Measurements from ENCODE around the gene SCCPDH.

Gene SCCPDH

DNA sequence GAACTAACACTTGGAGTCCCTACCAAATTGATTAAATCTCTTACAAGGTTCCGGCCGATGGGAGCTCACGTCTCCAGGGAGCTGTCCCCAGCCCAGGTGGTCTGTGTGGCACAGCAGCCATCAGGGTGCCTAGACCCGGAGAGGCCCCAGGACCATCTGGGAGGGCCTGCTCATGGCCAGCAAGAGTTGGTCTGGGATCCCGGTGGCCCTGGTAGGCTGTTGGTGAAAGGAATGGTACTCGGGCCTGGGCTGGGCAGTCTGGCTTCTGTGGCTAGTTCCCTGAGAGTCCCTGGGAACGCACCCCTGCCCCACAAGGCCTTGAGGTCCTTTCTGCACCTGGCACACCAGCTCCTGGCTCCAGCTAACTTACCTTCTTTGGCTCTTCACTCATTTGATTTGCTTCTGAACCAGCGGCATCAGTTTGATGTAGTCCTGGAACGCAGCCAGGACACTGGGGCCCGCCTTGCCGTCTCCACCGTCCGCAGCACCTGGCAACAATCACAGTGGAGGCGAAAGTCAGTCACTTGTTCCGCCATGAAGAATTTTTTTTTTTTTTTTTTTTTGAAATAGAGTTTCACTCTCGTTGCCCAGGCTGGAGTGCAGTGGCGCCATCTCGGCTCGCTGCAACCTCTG lies 62.5 kb downstream of the SCCPDH start:
- no peak for DNase-seq

DNA sequence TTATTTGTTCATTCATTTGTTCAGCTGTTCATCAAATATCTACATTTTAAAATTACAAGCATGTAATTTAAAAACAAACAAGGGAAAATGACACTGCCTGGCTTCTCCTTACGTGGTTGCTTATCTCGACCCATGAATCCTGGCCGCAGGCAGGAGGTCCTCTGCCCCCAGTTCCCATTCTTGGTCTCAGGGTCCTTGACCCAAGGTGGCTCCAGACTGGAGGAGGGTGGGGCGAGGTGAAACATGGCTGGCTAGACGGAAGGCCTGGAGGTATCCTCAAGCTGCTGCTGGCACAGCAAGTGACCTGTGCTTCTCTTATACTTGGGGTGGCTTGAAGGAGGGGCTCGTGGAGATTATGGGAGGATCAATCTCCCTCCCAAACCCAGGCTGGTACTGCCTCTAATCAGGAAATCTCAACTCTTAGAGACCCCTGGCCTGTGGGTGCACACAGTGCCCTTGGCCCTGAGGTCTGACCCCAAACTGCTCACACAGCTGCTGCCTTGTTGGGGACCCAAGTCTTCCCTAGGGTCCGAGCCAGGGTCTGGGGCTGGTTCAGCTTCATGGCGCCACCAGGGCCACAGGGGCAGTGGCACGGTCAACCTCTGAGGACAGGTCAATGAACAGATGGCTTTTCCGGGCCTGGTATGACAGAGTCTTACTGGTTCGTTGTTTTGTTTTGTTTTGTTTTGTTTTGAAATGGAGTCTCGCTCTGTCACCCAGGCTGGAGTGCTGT lies 63.7 kb downstream of the SCCPDH start:
- no peak for DNase-seq

DNA sequence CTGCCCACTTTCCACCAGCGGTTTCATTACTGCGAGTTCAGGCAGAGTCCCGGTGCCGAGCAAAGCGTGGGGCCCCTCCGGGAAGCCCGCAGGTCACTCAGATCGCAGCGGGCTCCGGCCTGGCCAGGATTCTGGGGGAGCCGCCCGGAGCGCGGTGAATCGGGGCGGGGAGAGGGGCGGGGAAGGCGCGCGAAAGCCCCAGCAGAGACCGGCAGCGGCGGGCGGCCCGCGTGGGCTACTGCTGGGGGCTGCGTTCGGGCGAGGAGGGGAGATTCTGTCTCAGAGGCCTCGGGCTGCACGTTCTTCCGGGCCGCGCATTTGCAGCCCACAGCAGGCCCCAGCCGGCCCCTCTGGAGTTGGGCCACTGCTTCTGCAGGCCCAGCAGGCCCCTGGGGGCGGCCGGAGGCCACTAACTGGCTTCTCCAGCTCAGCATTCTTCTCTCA lies 64.7 kb downstream of the SCCPDH start:
- DNase-seq: no peak

DNA sequence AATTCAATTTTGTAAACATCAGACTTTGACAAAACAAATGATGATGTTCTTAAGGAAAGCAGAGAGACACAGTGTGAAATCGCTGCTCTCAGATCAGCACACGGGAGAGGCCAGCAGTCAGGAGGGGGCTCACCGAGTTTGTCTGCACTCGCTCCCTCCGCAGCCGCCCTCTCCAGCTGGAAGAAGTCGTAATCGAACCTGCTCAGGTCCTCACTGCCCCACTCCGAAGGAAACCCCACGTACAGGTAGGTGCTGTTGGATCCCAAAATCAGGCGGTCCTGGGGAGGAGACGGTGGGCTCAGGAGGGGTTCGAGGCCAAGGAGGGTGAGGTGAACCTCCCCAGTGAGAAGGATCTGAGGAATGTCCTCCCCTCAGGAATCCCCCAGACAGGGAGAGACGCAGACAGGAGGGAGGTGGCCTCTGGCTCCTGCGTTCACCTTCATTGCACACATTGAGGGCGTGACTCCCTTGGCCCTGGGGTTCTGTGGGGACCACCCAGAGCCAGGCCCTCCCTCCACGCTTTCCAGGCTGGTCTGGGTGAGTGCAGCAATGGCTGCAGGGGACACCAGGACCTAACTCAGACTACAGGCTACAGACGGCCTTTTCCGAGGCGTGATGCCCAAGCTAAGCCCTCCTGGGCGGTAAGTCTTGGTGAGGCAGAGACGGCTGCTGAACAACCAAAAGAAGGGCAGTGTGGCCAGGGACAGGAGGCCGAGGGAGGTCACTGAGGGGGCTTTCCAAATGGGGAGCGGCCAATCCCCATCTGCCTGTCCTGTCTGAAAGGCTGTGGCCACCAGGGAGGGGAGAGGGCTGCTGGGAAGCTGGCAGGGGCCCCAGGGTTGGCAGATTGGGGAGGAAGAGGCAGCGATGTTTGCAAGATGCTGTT lies 65.5 kb downstream of the SCCPDH start:
- no peak for DNase-seq

DNA sequence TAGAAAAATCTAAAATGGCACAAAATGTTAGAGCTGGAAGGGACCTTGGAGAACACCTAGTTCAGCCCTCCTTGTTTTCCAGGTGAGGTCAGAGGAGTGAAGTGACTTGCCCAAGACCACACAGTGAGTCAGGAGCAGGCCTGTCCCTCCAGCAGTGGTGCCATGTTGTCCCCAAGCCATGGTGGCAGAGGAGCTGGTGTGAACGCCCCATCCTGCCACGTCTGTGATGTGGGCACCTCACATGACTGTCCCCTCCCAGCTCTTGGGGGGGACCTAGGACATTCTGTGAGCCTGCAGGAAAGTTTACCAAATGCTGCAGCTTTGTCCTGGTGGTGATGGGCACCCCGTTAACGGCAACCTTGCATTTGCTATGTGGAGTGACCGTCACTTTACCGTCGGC lies 66.2 kb downstream of the SCCPDH start:
- no peak for DNase-seq

DNA sequence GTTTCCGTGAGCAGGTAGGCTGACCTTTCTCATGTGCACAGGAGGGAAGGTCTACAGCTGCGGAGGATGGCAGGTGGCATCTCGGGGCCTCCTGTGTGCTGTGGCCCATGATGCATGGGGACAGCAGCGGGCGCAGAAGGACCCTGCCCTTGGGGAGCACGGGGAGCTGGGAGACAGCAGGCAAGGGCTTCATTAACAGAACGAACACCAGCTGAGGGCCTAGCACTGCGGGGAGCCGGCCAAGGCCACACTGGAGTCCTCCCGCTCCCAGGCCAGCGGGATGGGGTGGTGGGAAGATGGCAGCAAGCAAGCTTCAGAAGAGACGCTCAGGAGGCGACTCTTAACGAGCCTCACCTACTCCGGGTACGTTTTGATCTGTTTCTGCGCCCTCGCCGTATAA lies 66.6 kb downstream of the SCCPDH start:
- DNase-seq: no peak

DNA sequence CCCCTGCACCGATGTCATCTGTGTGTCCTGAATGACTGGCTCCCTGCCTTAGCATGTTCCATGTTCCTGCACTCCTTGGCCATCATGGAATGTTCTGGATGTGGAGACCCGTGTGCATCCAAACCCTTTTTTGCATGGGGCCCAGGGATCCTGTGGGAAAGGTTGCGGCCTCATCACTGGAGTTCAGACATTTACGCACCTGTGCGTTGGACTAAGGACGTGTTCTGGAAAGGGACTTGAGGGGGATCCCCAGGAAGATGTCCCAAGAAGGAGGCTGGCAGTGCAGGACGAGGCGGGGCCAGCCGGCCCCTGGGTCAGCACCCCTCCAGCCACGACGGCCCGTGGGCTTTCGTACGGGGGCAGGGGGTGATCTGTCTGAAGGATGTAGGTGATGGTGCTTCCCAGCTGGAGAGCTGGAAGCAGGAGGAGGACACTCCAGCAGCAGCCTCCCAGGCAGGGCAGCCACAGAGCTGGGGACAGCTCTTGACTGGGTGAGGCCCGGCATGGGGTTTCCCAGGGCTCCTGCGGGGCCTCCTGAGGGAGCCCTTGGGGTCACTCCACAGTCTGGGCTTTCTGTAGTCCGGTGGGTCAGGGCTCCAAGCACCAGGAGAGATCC lies 67.2 kb downstream of the SCCPDH start:
- DNase-seq: no peak

DNA sequence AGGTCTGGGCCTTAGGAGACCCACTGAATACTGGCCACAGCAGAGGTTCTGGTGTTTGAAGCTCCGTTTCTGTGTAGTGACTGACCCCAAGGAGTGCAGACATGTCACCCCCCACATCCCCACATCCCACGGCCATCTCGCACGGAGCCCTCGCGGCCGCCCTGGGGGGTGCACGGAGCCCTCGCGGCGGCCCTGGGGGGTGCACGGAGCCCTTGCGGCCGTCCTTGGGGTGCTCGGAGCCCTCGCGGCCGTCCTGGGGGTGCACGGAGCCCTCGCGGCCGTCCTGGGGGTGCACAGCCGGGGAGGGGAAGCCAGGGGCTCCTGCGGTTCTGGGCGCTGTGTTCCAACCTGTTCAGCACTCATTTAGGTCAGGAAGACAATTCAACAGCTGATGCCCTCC lies 68.4 kb downstream of the SCCPDH start:
- no peak for DNase-seq

DNA sequence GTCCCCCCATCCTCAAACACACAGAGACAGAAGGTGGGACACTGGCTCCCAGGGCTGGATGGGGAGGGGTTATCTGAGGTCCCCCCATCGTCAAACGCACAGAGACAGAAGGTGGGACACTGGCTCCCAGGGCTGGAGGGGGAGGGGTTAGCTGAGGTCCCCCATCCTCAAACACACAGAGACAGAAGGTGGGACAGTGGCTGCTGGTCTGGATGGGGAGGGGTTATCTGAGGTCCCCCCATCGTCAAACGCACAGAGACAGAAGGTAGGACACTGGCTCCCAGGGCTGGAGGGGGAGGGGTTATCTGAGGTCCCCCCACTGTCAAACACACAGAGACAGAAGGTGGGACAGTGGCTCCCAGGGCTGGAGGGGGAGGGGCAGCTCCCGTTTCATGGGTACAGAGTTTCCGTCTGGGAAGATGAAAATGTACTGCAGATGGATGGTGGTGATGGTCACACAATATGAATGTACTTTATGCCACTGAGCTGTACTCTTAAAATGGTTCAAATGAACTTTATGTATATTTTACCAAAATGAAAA lies 69.2 kb downstream of the SCCPDH start:
- no peak for DNase-seq

DNA sequence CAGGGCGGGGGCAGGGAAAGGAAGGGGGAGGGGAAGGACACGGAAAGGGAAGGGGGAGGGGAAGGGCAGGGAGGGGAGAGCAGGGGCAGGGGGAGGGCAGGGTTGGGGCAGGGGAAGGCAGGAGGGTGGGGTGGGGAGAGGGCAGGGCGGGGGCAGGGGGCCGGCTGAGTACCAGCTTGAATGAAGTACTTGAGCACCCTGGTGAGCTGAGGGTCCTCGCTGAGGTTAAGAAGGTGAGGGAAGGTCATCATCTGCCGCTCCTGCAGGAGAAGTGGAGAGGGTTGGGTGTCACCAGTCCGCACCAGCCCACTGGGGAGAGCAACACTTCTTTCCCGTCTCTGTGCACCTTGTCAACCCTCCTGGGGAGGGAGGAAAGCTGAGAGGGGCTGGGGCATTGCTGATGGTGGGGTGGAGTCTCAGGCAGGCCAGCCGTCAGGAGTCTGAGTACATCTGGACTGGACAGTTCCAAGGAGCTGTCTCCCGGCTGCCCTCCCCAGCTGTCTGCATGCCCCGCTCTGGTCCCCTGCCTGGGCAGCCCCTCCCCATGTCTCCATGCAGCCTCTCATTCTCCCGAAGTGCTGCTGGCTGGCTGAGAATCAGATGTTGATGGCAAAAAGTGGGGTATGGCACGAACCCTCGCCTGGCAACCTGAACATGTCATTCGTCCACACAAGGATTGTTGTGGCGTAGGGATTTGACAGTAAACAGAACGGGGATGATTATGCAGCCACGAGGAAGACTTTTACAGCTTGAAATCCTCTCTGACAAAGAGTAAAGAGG lies 70.0 kb downstream of the SCCPDH start:
- no peak for DNase-seq

DNA sequence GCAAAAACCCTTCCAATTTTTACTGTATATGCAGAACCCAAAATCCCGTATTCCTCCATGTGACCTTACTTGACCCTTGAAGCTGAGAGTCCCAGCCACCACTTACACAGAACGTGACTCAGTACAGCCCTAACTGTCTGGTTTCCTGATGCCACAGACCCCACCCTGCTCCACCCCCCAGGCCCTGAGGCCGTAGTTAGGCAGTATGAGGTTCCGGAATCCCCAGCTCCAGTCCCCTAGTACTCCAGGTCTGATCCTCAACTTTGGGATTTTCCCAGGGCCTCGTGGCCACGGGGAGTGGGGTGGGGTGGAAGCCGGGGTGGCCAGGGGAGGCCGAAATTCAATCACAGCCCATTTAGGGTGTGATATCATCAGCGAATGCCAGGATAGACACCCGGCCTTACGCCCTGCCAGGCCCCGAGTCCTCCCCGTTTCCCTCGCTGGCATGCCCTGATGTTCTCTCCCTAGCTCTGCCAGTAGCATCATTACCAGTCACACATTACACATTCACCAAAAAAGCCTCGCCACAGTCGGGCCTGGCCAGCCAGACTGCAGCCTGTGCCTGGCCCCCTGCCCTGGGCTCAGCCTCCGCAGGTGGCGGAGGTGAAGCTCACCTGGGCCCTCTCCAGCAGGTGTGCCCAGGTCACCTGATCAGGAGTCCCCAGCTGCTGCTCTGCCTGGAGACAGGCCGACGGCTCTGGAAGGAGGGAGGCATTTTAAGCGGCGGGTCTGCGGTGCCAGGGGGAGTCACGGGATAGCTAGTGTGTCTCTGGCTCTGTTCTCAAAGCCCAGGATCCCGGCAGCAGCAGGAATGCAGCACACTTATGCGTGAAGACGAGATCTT lies 70.8 kb downstream of the SCCPDH start:
- no peak for DNase-seq

DNA sequence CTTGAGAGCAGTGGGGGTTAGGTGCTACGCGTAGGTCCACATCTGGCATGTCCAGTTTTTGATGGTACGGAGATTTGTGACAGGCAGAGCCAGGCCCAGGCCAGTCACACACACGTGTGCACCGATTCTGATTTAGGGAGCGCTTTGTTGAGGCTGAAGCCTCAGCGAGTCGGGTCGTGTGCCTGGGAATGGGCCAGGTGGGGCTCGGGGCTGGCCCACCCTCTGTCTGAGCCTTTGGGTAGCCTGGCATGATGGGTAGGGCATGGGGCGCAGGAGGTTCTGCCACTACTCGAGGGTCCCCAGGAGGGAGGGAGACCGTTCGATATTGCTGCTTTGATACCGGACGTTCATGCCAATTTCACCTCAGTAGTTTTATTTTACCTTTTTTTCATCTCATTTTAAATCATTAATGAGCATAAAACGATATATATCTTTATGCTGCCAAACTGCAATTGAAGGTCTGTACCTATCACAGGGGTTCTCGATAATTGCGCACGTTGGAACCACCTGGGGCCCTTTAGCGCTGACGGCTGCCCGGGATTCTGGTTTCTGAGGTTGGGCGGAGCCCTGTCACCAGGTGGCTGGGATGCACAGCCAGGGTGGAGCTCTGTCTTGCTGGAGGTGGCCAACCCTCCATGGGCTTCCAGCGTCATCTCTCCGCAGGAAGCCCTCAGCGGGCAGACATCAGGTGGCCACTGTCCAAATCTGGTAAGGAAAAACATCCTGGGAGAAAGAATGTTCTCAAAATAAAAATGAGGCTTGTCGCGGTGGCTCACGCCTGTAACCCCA lies 71.9 kb downstream of the SCCPDH start:
- no peak for DNase-seq

DNA sequence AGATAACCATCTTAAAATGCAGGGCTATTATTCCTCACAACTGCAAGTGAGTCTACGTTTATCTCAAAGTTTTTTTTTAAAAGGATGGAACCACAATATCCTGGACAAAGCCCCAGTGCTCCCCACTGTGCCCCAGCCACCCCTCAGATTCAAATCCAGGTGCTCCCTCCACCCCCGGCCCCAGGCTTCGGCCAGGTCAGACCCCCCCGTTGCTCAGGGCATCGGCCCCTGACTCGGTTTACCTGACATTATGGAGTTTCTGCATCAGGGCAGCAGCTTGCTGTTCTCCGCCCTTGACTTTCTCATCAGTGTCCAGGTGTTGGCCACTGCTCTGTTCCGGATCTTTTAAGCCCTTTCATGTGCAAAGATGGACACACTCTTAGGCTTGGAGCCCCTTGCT lies 72.9 kb downstream of the SCCPDH start:
- DNase-seq: no peak

DNA sequence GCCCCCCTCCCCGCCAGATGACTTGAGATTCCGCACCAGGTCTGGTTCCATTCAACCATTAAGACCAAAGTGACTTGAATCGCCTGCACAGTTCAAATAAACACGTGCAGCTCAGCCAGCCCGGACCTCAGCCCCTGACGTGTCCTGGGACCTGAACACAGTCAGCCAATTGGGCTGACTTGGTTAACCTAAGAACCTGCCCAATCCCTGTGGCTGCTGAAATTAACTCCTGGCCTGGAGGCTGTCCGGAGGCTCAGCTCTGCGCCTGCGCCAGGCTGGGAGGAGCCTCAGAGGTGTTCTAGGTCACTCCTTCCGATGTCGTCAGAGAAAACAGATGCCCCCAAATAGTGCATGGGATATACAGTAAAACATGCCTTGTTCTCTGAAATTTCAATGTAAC lies 73.4 kb downstream of the SCCPDH start:
- no peak for DNase-seq

DNA sequence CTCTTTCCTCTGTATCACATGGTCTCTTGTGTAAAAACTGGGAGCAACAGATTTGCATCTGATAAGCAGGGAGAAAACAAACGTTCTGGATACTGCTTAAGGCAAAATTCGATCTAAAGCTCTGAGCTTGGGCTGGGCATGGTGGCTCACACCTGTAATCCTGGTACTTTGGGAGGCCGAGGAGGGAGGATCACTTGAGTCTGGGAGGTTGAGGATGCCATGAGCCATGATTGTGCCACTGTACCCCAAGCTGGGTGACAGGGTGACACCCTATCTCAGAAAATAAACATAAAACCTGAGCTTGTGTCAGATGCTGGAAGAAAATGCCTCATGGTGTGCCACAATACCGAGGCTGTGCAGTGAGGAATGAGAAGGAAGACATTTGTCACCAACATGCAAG lies 73.9 kb downstream of the SCCPDH start:
- no peak for DNase-seq

DNA sequence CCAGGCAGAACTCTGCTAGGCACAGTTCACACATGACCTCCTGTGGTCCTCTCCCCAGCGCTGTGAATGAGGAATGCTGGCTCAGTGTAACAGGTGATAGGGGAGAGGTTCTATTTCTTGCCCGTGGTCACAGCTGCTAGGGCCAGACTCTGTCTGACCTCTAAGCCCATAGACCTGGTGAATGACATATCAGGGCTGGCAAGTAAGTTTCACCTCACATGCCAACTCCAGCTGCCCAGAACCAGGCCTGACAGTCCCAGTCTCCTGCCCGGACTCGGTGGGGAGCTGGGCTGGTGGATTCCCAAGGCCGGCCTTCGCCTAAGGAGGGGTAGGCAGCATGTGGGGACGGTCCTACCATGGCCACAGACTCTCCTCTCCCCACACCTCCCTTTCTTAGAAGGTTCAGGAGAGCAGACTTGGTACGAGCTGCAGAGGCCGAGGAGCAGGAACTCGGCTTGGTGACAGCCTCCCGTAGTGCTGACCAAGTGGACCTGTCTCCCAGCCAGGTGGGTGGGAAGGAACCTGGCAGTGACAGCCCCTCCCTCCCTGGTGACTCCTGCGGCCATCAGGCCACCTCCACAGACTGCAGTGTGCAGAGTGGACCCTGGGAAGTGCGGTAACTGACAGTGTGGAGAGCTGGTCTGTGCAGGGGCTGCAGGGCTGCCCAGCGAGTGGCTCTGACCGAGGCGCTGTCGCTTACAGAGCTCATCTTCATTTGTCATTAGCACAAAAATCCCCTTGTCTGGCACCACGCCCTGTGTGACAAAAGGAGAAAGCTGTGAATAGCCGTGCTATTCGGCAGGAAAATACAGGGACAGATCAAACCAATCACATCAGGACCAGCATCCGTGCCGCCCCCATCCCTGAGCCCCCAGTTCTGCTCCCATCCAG lies 74.6 kb downstream of the SCCPDH start:
- DNase-seq: no peak

DNA sequence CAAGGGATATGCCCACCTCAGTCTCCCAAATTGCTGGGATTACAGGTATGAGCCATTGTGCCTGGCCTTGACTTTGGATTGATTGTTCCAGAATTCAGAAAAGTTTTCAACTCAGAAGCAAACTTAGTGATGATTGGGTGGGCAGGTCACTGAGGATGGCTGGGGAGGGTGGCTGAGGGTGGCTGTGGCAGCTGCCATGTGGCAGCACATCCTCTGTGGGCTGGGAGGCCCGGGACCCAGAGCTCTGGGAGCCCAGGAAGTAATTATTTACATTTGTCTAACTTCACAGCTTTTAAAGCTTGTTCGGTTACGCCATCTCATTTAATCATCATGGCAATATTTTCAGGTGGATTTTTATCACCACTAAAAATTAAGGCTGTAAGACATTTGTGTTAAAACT lies 76.1 kb downstream of the SCCPDH start:
- no peak for DNase-seq

DNA sequence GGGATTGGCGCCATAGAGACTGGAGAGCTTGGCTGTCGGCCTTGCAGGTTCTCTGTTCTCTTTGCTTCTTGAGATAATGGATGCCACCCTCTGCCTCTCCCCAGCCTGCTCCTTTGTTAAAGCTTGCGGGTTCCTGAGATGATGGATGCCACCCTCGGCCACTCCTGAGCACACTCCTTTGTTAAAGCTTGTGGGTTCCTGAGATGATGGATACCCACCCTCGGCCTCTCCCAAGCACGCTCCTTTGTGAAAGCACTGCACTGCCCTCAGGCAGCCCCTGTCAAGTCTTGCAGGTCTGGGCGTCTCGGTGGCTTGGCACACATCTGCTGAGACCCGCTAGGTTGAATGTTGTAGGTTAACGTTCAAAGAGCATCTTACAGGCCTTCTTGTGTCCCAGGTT lies 76.5 kb downstream of the SCCPDH start:
- DNase-seq: no peak
